PC-3 (cell line): Measurements from ENCODE around the gene RIT2.

Experiments used
- EZH2 ChIP-seq: fragments of 300-600 bp; sonication (generic); IDR thresholded peaks from one replicate; pipeline ENCODE4 v1.6.1; 2017; ENCODE audit warnings: antibody characterized with exemption, mild to moderate bottlenecking, low read length; ENCODE audit not compliant: unreplicated experiment
- TF ChIP-seq, protein P1 (sequence below): fragments of 300-600 bp; sonication (generic); conservative IDR thresholded peaks from 2 replicates; pipeline ENCODE4 v1.5.1; 2017; ENCODE audit warnings: antibody characterized with exemption, low read depth, mild to moderate bottlenecking, low read length

- TF ChIP-seq, protein P1, sequence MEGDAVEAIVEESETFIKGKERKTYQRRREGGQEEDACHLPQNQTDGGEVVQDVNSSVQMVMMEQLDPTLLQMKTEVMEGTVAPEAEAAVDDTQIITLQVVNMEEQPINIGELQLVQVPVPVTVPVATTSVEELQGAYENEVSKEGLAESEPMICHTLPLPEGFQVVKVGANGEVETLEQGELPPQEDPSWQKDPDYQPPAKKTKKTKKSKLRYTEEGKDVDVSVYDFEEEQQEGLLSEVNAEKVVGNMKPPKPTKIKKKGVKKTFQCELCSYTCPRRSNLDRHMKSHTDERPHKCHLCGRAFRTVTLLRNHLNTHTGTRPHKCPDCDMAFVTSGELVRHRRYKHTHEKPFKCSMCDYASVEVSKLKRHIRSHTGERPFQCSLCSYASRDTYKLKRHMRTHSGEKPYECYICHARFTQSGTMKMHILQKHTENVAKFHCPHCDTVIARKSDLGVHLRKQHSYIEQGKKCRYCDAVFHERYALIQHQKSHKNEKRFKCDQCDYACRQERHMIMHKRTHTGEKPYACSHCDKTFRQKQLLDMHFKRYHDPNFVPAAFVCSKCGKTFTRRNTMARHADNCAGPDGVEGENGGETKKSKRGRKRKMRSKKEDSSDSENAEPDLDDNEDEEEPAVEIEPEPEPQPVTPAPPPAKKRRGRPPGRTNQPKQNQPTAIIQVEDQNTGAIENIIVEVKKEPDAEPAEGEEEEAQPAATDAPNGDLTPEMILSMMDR: no peak
- no peak for TF ChIP-seq EZH2
Observed at GRCh38 chr18:43077510-43078308, 37.8 kb downstream of the RIT2 start.
